ENCODE results near the gene CCDC33. TPM values are rescaled to one million over a fixed set of nuclear protein-coding genes. Genes with fewer than 3 reads are reported as not detected.
A peak's percentile ranks its signal among the peaks of the same experiment; 100 is the strongest.

CCDC33 gene
- total and polyA plus RNA-seq, 2 experiments from 2014 or later = not detected

- no peak overlapping the region for H3K4me3 ChIP-seq
- H3K9ac ChIP-seq = no peak overlapping the region
- peaks cover 25% of the 10 kb centered on the region for H3F3A ChIP-seq (ENCODE audit: insufficient read depth)
- no peak overlapping the region for H3K27ac ChIP-seq
- 76 to 82% methylated on average over 7 of the region's 7 CpGs for WGBS, 2 experiments (ENCODE audit: low coverage in 1 of 2, low lambda C conversion rate in 2 of 2, missing lambda C conversion rate in 2 of 2)
- no peaks in the 10 kb centered on the region for H3K9me2 ChIP-seq (ENCODE audit: insufficient read depth)
- H3K79me2 ChIP-seq (ENCODE audit: insufficient read depth) = no peaks in the 10 kb centered on the region
- H3K9me3 ChIP-seq (ENCODE audit: low read depth) = no peaks in the 10 kb centered on the region
- DNase-seq = no peak
- peaks cover 29% of the 10 kb centered on the region for H3K4me1 ChIP-seq (ENCODE audit: insufficient read depth)
- H3K4me2 ChIP-seq (ENCODE audit: unreplicated experiment) = no peak overlapping the region
- H3K27me3 ChIP-seq (replicated peaks; ENCODE audit: insufficient read depth) = no peaks in the 10 kb centered on the region
- in situ Hi-C loops (cut with MboI) = no loop called here
- no peaks in the 10 kb centered on the region for H3K36me3 ChIP-seq (ENCODE audit: low read depth)
- TF ChIP-seq EZH2 (IDR thresholded peaks at IDR 0.05; ENCODE audit: insufficient read depth, poor library complexity, severe bottlenecking) = no peak
- TF ChIP-seq EZH2phosphoT487 (IDR thresholded peaks at IDR 0.05; ENCODE audit: insufficient read depth, low read depth) = no peak
- no peaks in the 10 kb centered on the region for H4K20me1 ChIP-seq (ENCODE audit: insufficient read depth)
- H2AFZ ChIP-seq = no peak overlapping the region
Observed at GRCh38 chr15:74213858-74214284, 22.3 kb upstream of the CCDC33 start.

DNA sequence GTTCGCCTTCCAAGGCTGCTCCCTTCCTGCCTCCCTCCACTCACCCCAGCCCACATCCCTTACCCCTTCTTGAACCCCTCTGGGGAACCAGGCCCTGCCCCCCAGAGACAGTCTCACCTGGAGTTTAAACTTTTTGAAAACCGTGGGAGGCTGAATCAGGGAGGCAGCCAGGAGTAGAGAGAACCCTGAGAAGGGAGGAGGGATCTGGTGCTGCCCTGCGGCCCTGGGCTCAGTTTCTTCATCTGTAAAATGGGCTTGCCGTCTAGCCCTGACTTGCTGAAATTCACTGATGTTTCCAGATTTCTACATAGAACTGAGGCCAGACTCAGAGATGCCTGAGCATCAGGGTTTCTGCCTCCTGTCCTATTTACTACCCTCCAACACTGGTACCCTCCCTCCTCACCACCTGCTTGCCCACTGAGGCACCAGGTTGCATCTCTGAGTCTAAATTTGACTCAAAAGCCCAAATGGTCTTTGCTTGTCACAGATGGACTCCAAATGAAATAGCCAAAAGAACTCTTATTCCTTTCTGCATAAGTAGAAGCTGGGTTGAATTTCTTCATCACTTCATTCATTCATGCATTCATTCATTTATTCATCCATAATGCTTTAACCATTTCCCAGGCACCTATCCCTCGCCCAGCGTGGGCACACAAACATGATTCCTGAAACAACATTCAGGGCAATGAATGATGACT, 21.7 kb upstream of the CCDC33 start:
- Histone ChIP-seq H3K27me3 (replicated peaks; ENCODE audit: insufficient read depth) (no peaks in the 10 kb centered on the region), H2AFZ (no peak overlapping the region), H4K20me1 (ENCODE audit: insufficient read depth) (no peaks in the 10 kb centered on the region), H3K9me2 (ENCODE audit: insufficient read depth) (no peaks in the 10 kb centered on the region), H3K79me2 (ENCODE audit: insufficient read depth) (no peaks in the 10 kb centered on the region), H3K36me3 (ENCODE audit: low read depth) (no peaks in the 10 kb centered on the region), H3K4me1 (ENCODE audit: insufficient read depth) (peaks cover 28% of the 10 kb centered on the region), H3K9ac (peak overlapping the region; percentile 15; the same call in 1 of the 2 replicates), H3K4me3 (peak overlapping the region; percentile 7; the same call in 1 of the 2 replicates), H3K27ac (peak overlapping the region; percentile 61), H3K9me3 (ENCODE audit: low read depth) (no peaks in the 10 kb centered on the region), H3K4me2 (ENCODE audit: unreplicated experiment) (peak overlapping the region; percentile 43), H3F3A (ENCODE audit: insufficient read depth) (peaks cover 25% of the 10 kb centered on the region)
- TF ChIP-seq EZH2phosphoT487 (IDR thresholded peaks at IDR 0.05; ENCODE audit: insufficient read depth, low read depth) (no peak), EZH2 (IDR thresholded peaks at IDR 0.05; ENCODE audit: insufficient read depth, poor library complexity, severe bottlenecking) (no peak)
- in situ Hi-C loops (cut with MboI) = no loop called here
- 72 to 75% methylated on average over 6 of the region's 6 CpGs for WGBS, 2 experiments (ENCODE audit: low coverage in 1 of 2, low lambda C conversion rate in 2 of 2, missing lambda C conversion rate in 2 of 2)
- no peak for DNase-seq

GRCh38 chr15:74215958-74216357, 20.2 kb upstream of the CCDC33 start:
- Histone ChIP-seq H3K36me3 (ENCODE audit: low read depth) (no peaks in the 10 kb centered on the region), H3K4me2 (ENCODE audit: unreplicated experiment) (no peak overlapping the region), H3K9me2 (ENCODE audit: insufficient read depth) (no peaks in the 10 kb centered on the region), H3K79me2 (ENCODE audit: insufficient read depth) (no peaks in the 10 kb centered on the region), H3F3A (ENCODE audit: insufficient read depth) (peaks cover 12% of the 10 kb centered on the region), H3K4me3 (no peak overlapping the region), H3K4me1 (ENCODE audit: insufficient read depth) (peaks cover 15% of the 10 kb centered on the region), H3K9ac (no peak overlapping the region), H4K20me1 (ENCODE audit: insufficient read depth) (no peaks in the 10 kb centered on the region), H3K27me3 (replicated peaks; ENCODE audit: insufficient read depth) (no peaks in the 10 kb centered on the region), H3K27ac (no peak overlapping the region), H2AFZ (no peak overlapping the region), H3K9me3 (ENCODE audit: low read depth) (no peaks in the 10 kb centered on the region)
- peak; percentile 41 for DNase-seq
- TF ChIP-seq EZH2 (IDR thresholded peaks at IDR 0.05; ENCODE audit: insufficient read depth, poor library complexity, severe bottlenecking) (no peak), EZH2phosphoT487 (IDR thresholded peaks at IDR 0.05; ENCODE audit: insufficient read depth, low read depth) (no peak)
- WGBS, 2 experiments (ENCODE audit: low coverage in 1 of 2, low lambda C conversion rate in 2 of 2, missing lambda C conversion rate in 2 of 2) = 88 to 92% methylated on average over 8 of the region's 8 CpGs
- in situ Hi-C loops (cut with MboI) = no loop called here

GRCh38 chr15:74216949-74217348, 19.2 kb upstream of the CCDC33 start:
- Histone ChIP-seq H3K9me3 (ENCODE audit: low read depth) (no peaks in the 10 kb centered on the region), H3K9ac (no peak overlapping the region), H3K27me3 (replicated peaks; ENCODE audit: insufficient read depth) (no peaks in the 10 kb centered on the region; the same call in 1 of the 2 replicates), H3K79me2 (ENCODE audit: insufficient read depth) (no peaks in the 10 kb centered on the region), H3K36me3 (ENCODE audit: low read depth) (no peaks in the 10 kb centered on the region), H3K27ac (no peak overlapping the region), H3K4me3 (no peak overlapping the region), H3F3A (ENCODE audit: insufficient read depth) (peaks cover 12% of the 10 kb centered on the region), H3K4me2 (ENCODE audit: unreplicated experiment) (no peak overlapping the region), H2AFZ (no peak overlapping the region), H4K20me1 (ENCODE audit: insufficient read depth) (no peaks in the 10 kb centered on the region), H3K4me1 (ENCODE audit: insufficient read depth) (peaks cover 15% of the 10 kb centered on the region), H3K9me2 (ENCODE audit: insufficient read depth) (no peaks in the 10 kb centered on the region)
- in situ Hi-C loops (cut with MboI) = no loop called here
- DNase-seq = no peak
- WGBS, 2 experiments (ENCODE audit: low coverage in 1 of 2, low lambda C conversion rate in 2 of 2, missing lambda C conversion rate in 2 of 2) = 68 to 70% methylated on average over 3 of the region's 3 CpGs
- no peak for TF ChIP-seq EZH2phosphoT487 (IDR thresholded peaks at IDR 0.05; ENCODE audit: insufficient read depth, low read depth)
- no peak for TF ChIP-seq EZH2 (IDR thresholded peaks at IDR 0.05; ENCODE audit: insufficient read depth, poor library complexity, severe bottlenecking)
